B cell (primary cell): ENCODE results near the gene GRAMD2B. TPM values are rescaled to one million over a fixed set of nuclear protein-coding genes. Genes with fewer than 3 reads are reported as not detected.

Source experiments
- ATAC-seq: fragments of 200-7000 bp; cut with Tn5 transposase; one replicate; pipeline ENCODE4 v1.10.0; 2021; ENCODE audit warnings: low read depth, mild to moderate bottlenecking, moderate number of reproducible peaks, moderate library complexity
- CTCF ChIA-PET: fragments of 350-600 bp; sonication (Branson Sonifier 250); formaldehyde crosslinking; loops from one replicate; lab custom pipeline; 2021; ENCODE audit warnings: antibody characterized with exemption, inconsistent platforms; lab: Charles Lee
- POLR2A ChIA-PET: fragments of 350-600 bp; sonication (Branson Sonifier 250); formaldehyde crosslinking; loops from one replicate; lab custom pipeline; 2021; ENCODE audit warnings: antibody characterized with exemption; lab: Charles Lee
- DNase-seq: peaks from one replicate; pipeline ENCODE4 v3.0.0; 2013
- H2AFZ ChIP-seq: 2 replicates; pipeline ENCODE4 v1.6.1; 2012; ENCODE audit warnings: mild to moderate bottlenecking, low read depth, low read length; ENCODE audit not compliant: insufficient read depth, poor library complexity, severe bottlenecking
- H3K27ac ChIP-seq, 2 donors: 1 replicate in 1 of 2; 2 replicates in 1 of 2; pipeline ENCODE4 v1.5.1; 2012 to 2013; ENCODE audit warnings: low read length in 2 of 2, mild to moderate bottlenecking in 2 of 2, moderate library complexity in 1 of 2
- H3K27me3 ChIP-seq, 4 experiments: fragments of 200-600 bp in 1 of 4; sonication (generic) in 1 of 4; replicated peaks in 1 of 4; 1 replicate in 2 of 4; 2 replicates in 2 of 4; pipeline versions ENCODE4 v1.6.1 to v1.7.0; 2013 to 2016; ENCODE audit warnings: low read length in 3 of 4, mild to moderate bottlenecking in 2 of 4, mixed read lengths in 1 of 4, moderate library complexity in 1 of 4; ENCODE audit not compliant: insufficient read depth in 4 of 4, control insufficient read depth in 3 of 4; ENCODE audit errors: control extremely low read depth in 1 of 4
- H3K36me3 ChIP-seq, 2 experiments: replicated peaks in 1 of 2; 1 replicate in 1 of 2; 2 replicates in 1 of 2; pipeline versions ENCODE4 v1.6.1 to v1.7.1; 2013; ENCODE audit warnings: low read length in 1 of 2; ENCODE audit not compliant: insufficient read depth in 2 of 2, control insufficient read depth in 1 of 2; ENCODE audit errors: control extremely low read depth in 1 of 2, extremely low read depth in 1 of 2
- H3K4me1 ChIP-seq, 2 donors: fragments of 200-600 bp in 1 of 2; sonication (generic) in 1 of 2; 1 replicate in 1 of 2; 2 replicates in 1 of 2; pipeline versions ENCODE4 v1.5.1 to v1.6.1; 2013 to 2017; ENCODE audit warnings: low read length in 2 of 2; ENCODE audit not compliant: control insufficient read depth in 2 of 2, insufficient read depth in 2 of 2
- H3K4me2 ChIP-seq: replicated peaks from 2 replicates; pipeline ENCODE3; 2012; ENCODE audit warnings: mild to moderate bottlenecking, low read depth, low read length; ENCODE audit not compliant: poor library complexity, severe bottlenecking
- H3K4me3 ChIP-seq, 5 experiments: fragments of 200-600 bp in 1 of 5; sonication (generic) in 1 of 5; 1 replicate in 3 of 5; 2 replicates in 2 of 5; pipeline versions ENCODE4 v1.5.1 to v1.7.0; 2011 to 2016; ENCODE audit warnings: low read length in 4 of 5, mild to moderate bottlenecking in 4 of 5, low read depth in 2 of 5, control low read depth in 1 of 5, moderate library complexity in 1 of 5; ENCODE audit not compliant: insufficient read depth in 1 of 5; ENCODE audit errors: control extremely low read depth in 1 of 5, extremely low read depth in 1 of 5
- H3K79me2 ChIP-seq: fragments of 200-600 bp; sonication (generic); one replicate; pipeline ENCODE4 v1.6.0; 2016; ENCODE audit warnings: low read length; ENCODE audit not compliant: control insufficient read depth, insufficient read depth
- H3K9ac ChIP-seq: fragments of 200-600 bp; sonication (generic); 2 replicates; pipeline ENCODE4 v1.6.1; 2017; ENCODE audit warnings: mild to moderate bottlenecking, low read length, moderate library complexity
- H3K9me3 ChIP-seq, 3 donors: one replicate each; pipeline versions ENCODE4 v1.6.1 to v1.7.1; 2013; ENCODE audit warnings: low read length in 2 of 3; ENCODE audit not compliant: control insufficient read depth in 2 of 3, insufficient read depth in 1 of 3; ENCODE audit errors: control extremely low read depth in 1 of 3
- H4K20me1 ChIP-seq: 2 replicates; pipeline ENCODE4 v1.6.0; 2012; ENCODE audit warnings: mild to moderate bottlenecking, low read length; ENCODE audit not compliant: insufficient read depth, control insufficient read depth, poor library complexity, severe bottlenecking
- H3K27ac Mint-ChIP-seq: one replicate; pipeline ENCODE4 v1.8.0; 2021; ENCODE audit warnings: mixed read lengths
- H3K27me3 Mint-ChIP-seq: one replicate; pipeline ENCODE4 v1.8.0; 2021; ENCODE audit warnings: mixed read lengths
- H3K4me1 Mint-ChIP-seq: one replicate; pipeline ENCODE4 v1.8.0; 2021; ENCODE audit warnings: mixed read lengths
- H3K4me3 Mint-ChIP-seq: one replicate; pipeline ENCODE4 v1.8.0; 2021; ENCODE audit warnings: mixed read lengths
- H3K9me3 Mint-ChIP-seq: one replicate; pipeline ENCODE4 v1.8.0; 2022; ENCODE audit warnings: mixed read lengths; ENCODE audit not compliant: insufficient read depth
- EZH2 ChIP-seq: IDR thresholded peaks from 2 replicates; pipeline ENCODE4 v1.6.1; 2012; ENCODE audit warnings: borderline replicate concordance, low read depth, mild to moderate bottlenecking, moderate library complexity, low read length; ENCODE audit not compliant: insufficient read depth, poor library complexity, severe bottlenecking
- WGBS: methylation state at CpG from one replicate; pipeline ENCODE4 v1.1.5; 2013; ENCODE audit warnings: missing lambda C conversion rate; ENCODE audit not compliant: insufficient coverage; 5-methylcytosine and 5-hydroxymethylcytosine counted together
- intact Hi-C: fragments of 100-400 bp; cut with micrococcal nuclease; formaldehyde crosslinking; loops from one replicate; pipeline ENCODE4 v1.10.0; 2022
- polyA minus RNA-seq: library from RNA; depleted of rRNA, polyadenylated mRNA; stranded (reverse); fragments of >200 nt; gene quantifications from 2 replicates; pipeline ENCODE4 v1.2.3, GENCODE V29; 2012
- polyA plus RNA-seq: library from polyadenylated mRNA; depleted of rRNA; stranded (reverse); fragments of >200 nt; gene quantifications from 2 replicates; pipeline ENCODE4 v1.2.3, GENCODE V29; 2012
- total RNA-seq, 2 donors: library from RNA; stranded (reverse); fragments of 120-200 nt in 1 of 2; gene quantifications; 1 replicate in 1 of 2; 2 replicates in 1 of 2; pipeline versions ENCODE4 v1.2.3 to v1.2.4, GENCODE V29; 2013 to 2022
- TF ChIP-seq, protein P1 (sequence below): fragments of 200-600 bp; IDR thresholded peaks from one replicate; pipeline ENCODE4 v1.8.0; 2022; ENCODE audit warnings: antibody characterized with exemption, mild to moderate bottlenecking

GRAMD2B gene, protein sequence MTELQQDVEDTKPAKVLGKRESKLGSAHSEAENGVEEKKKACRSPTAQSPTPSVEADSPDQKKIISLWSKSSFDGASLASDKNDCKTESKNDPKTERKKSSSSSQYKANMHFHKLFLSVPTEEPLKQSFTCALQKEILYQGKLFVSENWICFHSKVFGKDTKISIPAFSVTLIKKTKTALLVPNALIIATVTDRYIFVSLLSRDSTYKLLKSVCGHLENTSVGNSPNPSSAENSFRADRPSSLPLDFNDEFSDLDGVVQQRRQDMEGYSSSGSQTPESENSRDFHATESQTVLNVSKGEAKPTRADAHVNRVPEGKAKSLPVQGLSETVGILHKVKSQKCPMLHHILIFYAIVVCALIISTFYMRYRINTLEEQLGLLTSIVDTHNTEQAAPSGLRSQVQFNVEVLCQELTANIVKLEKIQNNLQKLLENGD
- total RNA-seq: 2.7 and 3.6 TPM in 2 replicates
- 0.89 TPM for total RNA-seq (2013)
- polyA plus RNA-seq: 0.86 and 1.1 TPM in 2 replicates
- 1.2 and 2.4 TPM in 2 replicates for polyA minus RNA-seq

GRCh38 chr5:126422994-126423788 is at the start of gene GRAMD2B:
TSS of gene GRAMD2B (plus strand) at chr5:126423409. CDS start at chr5:126423607, 198 bp downstream.
- H4K20me1 ChIP-seq: no peaks in the 10 kb centered on the region
- no peaks in the 10 kb centered on the region for H3K36me3 ChIP-seq
- Mint-ChIP-seq H3K4me3 (peak within 1 kb of the TSS; percentile 90), H3K4me1 (peaks cover 23% of the 10 kb centered on the region), H3K27me3 (no peaks in the 10 kb centered on the region), H3K9me3 (no peaks in the 10 kb centered on the region), H3K27ac (peak within 1 kb of the TSS; percentile 76)
- TF ChIP-seq, protein P1, sequence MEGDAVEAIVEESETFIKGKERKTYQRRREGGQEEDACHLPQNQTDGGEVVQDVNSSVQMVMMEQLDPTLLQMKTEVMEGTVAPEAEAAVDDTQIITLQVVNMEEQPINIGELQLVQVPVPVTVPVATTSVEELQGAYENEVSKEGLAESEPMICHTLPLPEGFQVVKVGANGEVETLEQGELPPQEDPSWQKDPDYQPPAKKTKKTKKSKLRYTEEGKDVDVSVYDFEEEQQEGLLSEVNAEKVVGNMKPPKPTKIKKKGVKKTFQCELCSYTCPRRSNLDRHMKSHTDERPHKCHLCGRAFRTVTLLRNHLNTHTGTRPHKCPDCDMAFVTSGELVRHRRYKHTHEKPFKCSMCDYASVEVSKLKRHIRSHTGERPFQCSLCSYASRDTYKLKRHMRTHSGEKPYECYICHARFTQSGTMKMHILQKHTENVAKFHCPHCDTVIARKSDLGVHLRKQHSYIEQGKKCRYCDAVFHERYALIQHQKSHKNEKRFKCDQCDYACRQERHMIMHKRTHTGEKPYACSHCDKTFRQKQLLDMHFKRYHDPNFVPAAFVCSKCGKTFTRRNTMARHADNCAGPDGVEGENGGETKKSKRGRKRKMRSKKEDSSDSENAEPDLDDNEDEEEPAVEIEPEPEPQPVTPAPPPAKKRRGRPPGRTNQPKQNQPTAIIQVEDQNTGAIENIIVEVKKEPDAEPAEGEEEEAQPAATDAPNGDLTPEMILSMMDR: no peak
- TF ChIP-seq EZH2: no peak
- peak within 1 kb of the TSS; percentile 83 for H3K9ac ChIP-seq
- H3K9me3 ChIP-seq: peaks cover 0 to 3% (median 0%) of the 10 kb centered on the region in 3 donors
- CTCF ChIA-PET: no interaction called here
- peak within 1 kb of the TSS; percentile 60 to 90 (median 78) for H3K4me3 ChIP-seq
- intact Hi-C loops: loop anchor here (2.0 kb wide), 1 partner anchor 178 kb away; the partner anchor contains the start of gene PHAX
- peaks cover 7 to 8% of the 10 kb centered on the region in 2 donors for H3K4me1 ChIP-seq
- POLR2A ChIA-PET: no interaction called here
- H2AFZ ChIP-seq: peak within 1 kb of the TSS; percentile 85
- ATAC-seq (peak; percentile 76), DNase-seq (peak; percentile 70)
- peak within 1 kb of the TSS; percentile 37 to 75 for H3K27ac ChIP-seq
- WGBS: under 1% methylated on average over 36 of the region's 44 CpGs
- H3K27me3 ChIP-seq: no peaks in the 10 kb centered on the region
- no peaks in the 10 kb centered on the region for H3K79me2 ChIP-seq
- H3K4me2 ChIP-seq: peak within 1 kb of the TSS; percentile 72
